HepG2 (cell line): ENCODE results near the gene LPO. TPM values are rescaled to one million over a fixed set of nuclear protein-coding genes. Genes with fewer than 3 reads are reported as not detected.

Experiments used
- ATAC-seq: fragments of 200-7000 bp; cut with Tn5 transposase; 3 replicates; pipeline ENCODE4 v1.9.1; 2020; ENCODE audit warnings: mild to moderate bottlenecking, moderate library complexity
- BruUV-seq: library from RNA; stranded (reverse); fragments of 400-500 nt; replicated peaks from 2 replicates; lab custom pipeline; 2021; lab: Mats Ljungman, UMichigan
- CTCF ChIA-PET: fragments of 300-600 bp; formaldehyde crosslinking; extraction: SDS; loops from one replicate; lab custom pipeline; 2021; ENCODE audit warnings: low total read pairs, inconsistent platforms, low intra/inter-chr PET ratio; lab: Yijun Ruan, JAX
- POLR2A ChIA-PET: fragments of 350-600 bp; sonication (Branson Sonifier 250); formaldehyde crosslinking; loops from one replicate; lab custom pipeline; 2020; ENCODE audit warnings: antibody characterized with exemption, inconsistent platforms; lab: Yijun Ruan, JAX
- DNase-seq: peaks from one replicate; pipeline ENCODE4 v3.0.0-alpha.2; 2015; ENCODE audit warnings: low spot score
- FAIRE-seq: peaks from 3 replicates; lab custom pipeline; 2011; peaks lifted over from hg19 to GRCh38; lab: Jason Lieb, UNC
- H2AFZ ChIP-seq: one replicate; pipeline ENCODE4 v1.6.1; 2011; ENCODE audit warnings: low read length, inconsistent platforms
- H3K27ac ChIP-seq: fragments of 300-600 bp; 3 replicates; pipeline ENCODE4 v1.8.0; 2011; ENCODE audit warnings: mixed run types, mild to moderate bottlenecking, mixed read lengths, low read length, inconsistent platforms; ENCODE audit not compliant: insufficient read depth; ENCODE audit errors: extremely low read length
- H3K27me3 ChIP-seq, 2 experiments: fragments of 200-600 bp in 1 of 2; 2 replicates in 1 of 2; 3 replicates in 1 of 2; pipeline versions ENCODE4 v1.6.0 to v1.8.0; 2011; ENCODE audit warnings: low read length in 2 of 2, mild to moderate bottlenecking in 2 of 2, moderate library complexity in 2 of 2, inconsistent platforms in 1 of 2; ENCODE audit not compliant: insufficient read depth in 2 of 2, control insufficient read depth in 1 of 2
- H3K36me3 ChIP-seq, 2 experiments: fragments of 200-600 bp in 1 of 2; replicated peaks in 1 of 2; 2 replicates in 1 of 2; 3 replicates in 1 of 2; pipeline versions ENCODE4 v1.5.1 to v1.8.0; 2011; ENCODE audit warnings: low read length in 2 of 2, inconsistent platforms in 1 of 2; ENCODE audit not compliant: insufficient read depth in 2 of 2, control insufficient read depth in 1 of 2
- H3K4me1 ChIP-seq: 2 replicates; pipeline ENCODE4 v1.5.1; 2012; ENCODE audit warnings: low read length, inconsistent platforms; ENCODE audit not compliant: insufficient read depth
- H3K4me2 ChIP-seq: 2 replicates; pipeline ENCODE4 v1.6.0; 2011; ENCODE audit warnings: low read depth, low read length, inconsistent platforms
- H3K4me3 ChIP-seq, 3 experiments: fragments of 200-600 bp in 1 of 3; sonication (generic), shearing (Covaris generic) in 1 of 3; replicated peaks in 1 of 3; 2 replicates each; pipeline ENCODE4 v1.5.1; 2011 to 2016; ENCODE audit warnings: low read length in 3 of 3, inconsistent platforms in 2 of 3, low read depth in 2 of 3, mild to moderate bottlenecking in 2 of 3, control low read depth in 1 of 3, mixed read lengths in 1 of 3; ENCODE audit not compliant: insufficient read depth in 1 of 3
- H3K79me2 ChIP-seq: one replicate; pipeline ENCODE4 v1.6.1; 2011; ENCODE audit warnings: low read length, inconsistent platforms; ENCODE audit not compliant: insufficient read depth
- H3K9ac ChIP-seq: 2 replicates; pipeline ENCODE4 v1.6.0; 2011; ENCODE audit warnings: mild to moderate bottlenecking, low read depth, low read length, inconsistent platforms; ENCODE audit not compliant: insufficient read depth
- H3K9me3 ChIP-seq: 2 replicates; pipeline ENCODE4 v1.5.1; 2012; ENCODE audit warnings: mild to moderate bottlenecking, low read length
- H4K20me1 ChIP-seq: 2 replicates; pipeline ENCODE4 v1.6.0; 2011; ENCODE audit warnings: inconsistent platforms, mild to moderate bottlenecking, low read length, moderate library complexity; ENCODE audit not compliant: insufficient read depth
- CHD4 ChIP-seq: fragments of 200-600 bp; sonication (generic); IDR thresholded peaks from 2 replicates; pipeline ENCODE4 v1.7.0; 2017; ENCODE audit warnings: mild to moderate bottlenecking, low read length, borderline replicate concordance
- EZH2 ChIP-seq: conservative IDR thresholded peaks from 2 replicates; pipeline ENCODE4 v1.6.1; 2012; ENCODE audit warnings: mild to moderate bottlenecking, low read depth, low read length, moderate library complexity
- FOXP1 ChIP-seq, 2 experiments: fragments of 450-650 bp in 1 of 2; IDR thresholded peaks; 2 replicates each; pipeline ENCODE4 v1.6.1; 2017 to 2018; ENCODE audit warnings: antibody characterized with exemption in 1 of 2
- MAFK ChIP-seq, 2 experiments: IDR thresholded peaks in 1 of 2; conservative IDR thresholded peaks in 1 of 2; 2 replicates each; pipeline ENCODE4 v1.6.1; 2011; ENCODE audit warnings: improper control_type of control experiment in 2 of 2, low read length in 2 of 2
- POLR2A ChIP-seq, 2 experiments: IDR thresholded peaks; 2 replicates each; pipeline ENCODE4 v1.6.1; 2011; ENCODE audit warnings: low read depth in 2 of 2, low read length in 2 of 2, mild to moderate bottlenecking in 1 of 2, moderate library complexity in 1 of 2; ENCODE audit not compliant: insufficient read depth in 1 of 2
- SOX5 ChIP-seq: IDR thresholded peaks from 2 replicates; pipeline ENCODE4 v1.6.1; 2016; ENCODE audit warnings: borderline replicate concordance
- TBX3 ChIP-seq: fragments of 450-650 bp; IDR thresholded peaks from 2 replicates; pipeline ENCODE4 v1.6.1; 2017; ENCODE audit warnings: antibody characterized with exemption, mild to moderate bottlenecking, inconsistent platforms, borderline replicate concordance
- TERF1 ChIP-seq: sonication (generic); formaldehyde crosslinking; IDR thresholded peaks from 2 replicates; pipeline ENCODE4 v1.8.0; 2022; ENCODE audit warnings: mild to moderate bottlenecking, missing genetic modification reagents, moderate library complexity
- YEATS2 ChIP-seq: sonication (generic); formaldehyde crosslinking; IDR thresholded peaks from 2 replicates; pipeline ENCODE4 v1.4.0; 2020; ENCODE audit warnings: missing genetic modification reagents, borderline replicate concordance
- ZNF446 ChIP-seq: sonication (generic); formaldehyde crosslinking; IDR thresholded peaks from 2 replicates; pipeline ENCODE4 v1.5.0; 2020; ENCODE audit warnings: mild to moderate bottlenecking, missing genetic modification reagents
- ZNF678 ChIP-seq: sonication (generic); formaldehyde crosslinking; IDR thresholded peaks from 2 replicates; pipeline ENCODE4 v1.4.0; 2020; ENCODE audit warnings: mild to moderate bottlenecking, missing genetic modification reagents
- ZNF709 ChIP-seq: sonication (generic); formaldehyde crosslinking; IDR thresholded peaks from 2 replicates; pipeline ENCODE4 v1.5.0; 2020; ENCODE audit warnings: mild to moderate bottlenecking, missing genetic modification reagents
- ZNF772 ChIP-seq: sonication (generic); formaldehyde crosslinking; IDR thresholded peaks from 2 replicates; pipeline ENCODE4 v1.5.0; 2020; ENCODE audit warnings: mild to moderate bottlenecking, missing genetic modification reagents
- ZNF777 ChIP-seq: sonication (generic); formaldehyde crosslinking; IDR thresholded peaks from 2 replicates; pipeline ENCODE4 v1.4.0; 2020; ENCODE audit warnings: missing genetic modification reagents
- ZNF781 ChIP-seq: sonication (generic); formaldehyde crosslinking; IDR thresholded peaks from 2 replicates; pipeline ENCODE4 v1.5.1; 2020; ENCODE audit warnings: borderline replicate concordance, mild to moderate bottlenecking, missing genetic modification reagents; ENCODE audit errors: not compliant biosample characterization
- ZNF790 ChIP-seq: sonication (generic); formaldehyde crosslinking; IDR thresholded peaks from 2 replicates; pipeline ENCODE4 v1.8.0; 2022; ENCODE audit warnings: missing genetic modification reagents, mild to moderate bottlenecking, borderline replicate concordance
- WGBS: methylation state at CpG from one replicate; pipeline ENCODE4 v1.1.6; 2017; ENCODE audit warnings: low lambda C conversion rate; 5-methylcytosine and 5-hydroxymethylcytosine counted together
- in situ Hi-C: cut with HindIII; loops from 2 replicates; pipeline ENCODE4 v1.10.0; 2017; ENCODE audit warnings: low pct_unique_long_range_greater_than_20kb; ENCODE audit not compliant: extremely low pct_ligation_motif_present
- intact Hi-C: fragments of 100-400 bp; cut with micrococcal nuclease; formaldehyde crosslinking; loops from one replicate; pipeline ENCODE4 v1.10.0; 2022; ENCODE audit not compliant: unreplicated experiment
- polyA plus RNA-seq, 8 experiments: library from polyadenylated mRNA; depleted of rRNA in 3 of 8; stranded (reverse) in 7 of 8; unstranded in 1 of 8; fragments of >200 nt; fragmentation: Illumina TruSeq in 4 of 8; extraction: Trizol in 4 of 8; gene quantifications; 2 replicates each; pipeline versions ENCODE4 v1.2.1 to v1.2.3, GENCODE V29; 2011 to 2016; ENCODE audit warnings: low read depth in 4 of 8, missing spikeins in 1 of 8, mixed read lengths in 1 of 8; ENCODE audit not compliant: insufficient read depth in 1 of 8
- total RNA-seq, 5 experiments: library from RNA; depleted of rRNA; stranded (reverse); fragments of >200 nt; fragmentation: Illumina TruSeq; extraction: Trizol; gene quantifications; 2 replicates each; pipeline ENCODE4 v1.2.3, GENCODE V29; 2016; ENCODE audit warnings: low read depth in 1 of 5
- TF ChIP-seq, protein P1 (sequence below): sonication (generic); formaldehyde crosslinking; IDR thresholded peaks from 2 replicates; pipeline ENCODE4 v1.4.0; 2020; ENCODE audit warnings: missing genetic modification reagents
- TF ChIP-seq, protein P2 (sequence below): sonication (generic); formaldehyde crosslinking; IDR thresholded peaks from 2 replicates; pipeline ENCODE4 v1.8.0; 2022; ENCODE audit warnings: mild to moderate bottlenecking, missing genetic modification reagents, moderate library complexity
- TF ChIP-seq, protein P3 (sequence below): IDR thresholded peaks from 2 replicates; pipeline ENCODE4 v1.6.1; 2018; ENCODE audit warnings: missing genetic modification reagents

Gene LPO
- total and polyA plus RNA-seq, 2 of the 13 experiments (the other 11 are each of a cell fraction or from before 2014, with no cell fraction given), result not detected

DNA sequence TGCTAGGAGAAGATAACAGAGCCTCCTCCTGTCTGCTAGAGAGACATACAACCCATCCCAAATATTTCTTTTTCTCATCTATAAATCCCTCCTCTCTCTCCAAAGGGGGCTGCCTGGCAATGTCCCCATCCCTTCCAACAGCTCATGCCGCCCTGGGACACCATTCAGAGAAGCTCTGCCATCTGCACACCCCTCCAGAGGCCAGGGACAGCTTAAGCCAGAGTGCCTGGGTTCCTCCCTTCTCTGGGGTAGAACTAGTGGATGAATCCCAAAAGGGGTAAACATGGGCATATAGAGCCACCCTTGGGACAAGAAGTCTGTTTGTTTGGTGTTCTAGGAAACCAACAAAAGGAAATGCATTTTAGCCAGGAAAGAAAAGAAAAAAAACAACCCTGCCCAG lies 2.6 kb upstream of the LPO start:
- no peak overlapping the region for H3K27ac ChIP-seq
- no peaks in the 10 kb centered on the region for H3K79me2 ChIP-seq
- no peaks in the 10 kb centered on the region for H3K4me1 ChIP-seq
- peaks cover 1 to 58% of the 10 kb centered on the region in 2 experiments for H3K27me3 ChIP-seq
- no peak for ATAC-seq
- no peak overlapping the region for H3K4me2 ChIP-seq
- no peak for DNase-seq
- BruUV-seq, result no TSS peak
- H2AFZ ChIP-seq, result no peak overlapping the region
- 0% methylated on average over 1 of the region's 1 CpG for WGBS
- CTCF ChIA-PET, result no interaction called here
- no peak for FAIRE-seq
- intact Hi-C loops (no loop called here), in situ Hi-C loops (no loop called here)
- no peaks in the 10 kb centered on the region for H3K9me3 ChIP-seq
- H3K9ac ChIP-seq, result no peak overlapping the region
- H3K4me3 ChIP-seq, result no peak overlapping the region
- H3K36me3 ChIP-seq, result no peaks in the 10 kb centered on the region
- POLR2A ChIA-PET, result no interaction called here
- H4K20me1 ChIP-seq, result no peaks in the 10 kb centered on the region
- TF ChIP-seq, protein P1, sequence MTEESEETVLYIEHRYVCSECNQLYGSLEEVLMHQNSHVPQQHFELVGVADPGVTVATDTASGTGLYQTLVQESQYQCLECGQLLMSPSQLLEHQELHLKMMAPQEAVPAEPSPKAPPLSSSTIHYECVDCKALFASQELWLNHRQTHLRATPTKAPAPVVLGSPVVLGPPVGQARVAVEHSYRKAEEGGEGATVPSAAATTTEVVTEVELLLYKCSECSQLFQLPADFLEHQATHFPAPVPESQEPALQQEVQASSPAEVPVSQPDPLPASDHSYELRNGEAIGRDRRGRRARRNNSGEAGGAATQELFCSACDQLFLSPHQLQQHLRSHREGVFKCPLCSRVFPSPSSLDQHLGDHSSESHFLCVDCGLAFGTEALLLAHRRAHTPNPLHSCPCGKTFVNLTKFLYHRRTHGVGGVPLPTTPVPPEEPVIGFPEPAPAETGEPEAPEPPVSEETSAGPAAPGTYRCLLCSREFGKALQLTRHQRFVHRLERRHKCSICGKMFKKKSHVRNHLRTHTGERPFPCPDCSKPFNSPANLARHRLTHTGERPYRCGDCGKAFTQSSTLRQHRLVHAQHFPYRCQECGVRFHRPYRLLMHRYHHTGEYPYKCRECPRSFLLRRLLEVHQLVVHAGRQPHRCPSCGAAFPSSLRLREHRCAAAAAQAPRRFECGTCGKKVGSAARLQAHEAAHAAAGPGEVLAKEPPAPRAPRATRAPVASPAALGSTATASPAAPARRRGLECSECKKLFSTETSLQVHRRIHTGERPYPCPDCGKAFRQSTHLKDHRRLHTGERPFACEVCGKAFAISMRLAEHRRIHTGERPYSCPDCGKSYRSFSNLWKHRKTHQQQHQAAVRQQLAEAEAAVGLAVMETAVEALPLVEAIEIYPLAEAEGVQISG, result no peak
- TF ChIP-seq EZH2, result no peak
- TF ChIP-seq YEATS2, result no peak
- no peak for TF ChIP-seq ZNF781 (CRISPR knock-in tag)
- TF ChIP-seq ZNF446, result no peak
- no peak for TF ChIP-seq POLR2A (IDR thresholded peaks at IDR 0.05; ENCODE audit: insufficient read depth in 1 of 2, low read depth in 2 of 2, low read length in 2 of 2)
- TF ChIP-seq ZNF678 (CRISPR knock-in tag), result no peak
- TF ChIP-seq, protein P2, sequence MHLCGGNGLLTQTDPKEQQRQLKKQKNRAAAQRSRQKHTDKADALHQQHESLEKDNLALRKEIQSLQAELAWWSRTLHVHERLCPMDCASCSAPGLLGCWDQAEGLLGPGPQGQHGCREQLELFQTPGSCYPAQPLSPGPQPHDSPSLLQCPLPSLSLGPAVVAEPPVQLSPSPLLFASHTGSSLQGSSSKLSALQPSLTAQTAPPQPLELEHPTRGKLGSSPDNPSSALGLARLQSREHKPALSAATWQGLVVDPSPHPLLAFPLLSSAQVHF (CRISPR knock-in tag), result no peak
- TF ChIP-seq SOX5 (CRISPR knock-in tag), result no peak
- no peak for TF ChIP-seq CHD4
- no peak for TF ChIP-seq ZNF777
- TF ChIP-seq ZNF790 (CRISPR knock-in tag), result no peak
- no peak for TF ChIP-seq TBX3
- no peak for TF ChIP-seq ZNF709 (CRISPR knock-in tag)
- TF ChIP-seq MAFK (conservative IDR thresholded peaks at IDR 0.05 in 1 of 2, IDR thresholded peaks at IDR 0.05 in 1 of 2; ENCODE audit: low read length in 2 of 2), result no peak
- no peak for TF ChIP-seq ZNF772
- no peak for TF ChIP-seq FOXP1 (IDR thresholded peaks at IDR 0.05)
- TF ChIP-seq FOXP1 (CRISPR knock-in tag; IDR thresholded peaks at IDR 0.05), result no peak
- TF ChIP-seq, protein P3, sequence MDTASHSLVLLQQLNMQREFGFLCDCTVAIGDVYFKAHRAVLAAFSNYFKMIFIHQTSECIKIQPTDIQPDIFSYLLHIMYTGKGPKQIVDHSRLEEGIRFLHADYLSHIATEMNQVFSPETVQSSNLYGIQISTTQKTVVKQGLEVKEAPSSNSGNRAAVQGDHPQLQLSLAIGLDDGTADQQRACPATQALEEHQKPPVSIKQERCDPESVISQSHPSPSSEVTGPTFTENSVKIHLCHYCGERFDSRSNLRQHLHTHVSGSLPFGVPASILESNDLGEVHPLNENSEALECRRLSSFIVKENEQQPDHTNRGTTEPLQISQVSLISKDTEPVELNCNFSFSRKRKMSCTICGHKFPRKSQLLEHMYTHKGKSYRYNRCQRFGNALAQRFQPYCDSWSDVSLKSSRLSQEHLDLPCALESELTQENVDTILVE (CRISPR knock-in tag), result no peak
- TF ChIP-seq TERF1 (CRISPR knock-in tag), result no peak
